Large intestine (tissue), 3 donors: ENCODE data around the gene FERMT3. TPM values are rescaled to one million over a fixed set of nuclear protein-coding genes. Genes with fewer than 3 reads are reported as not detected.
A peak's percentile ranks its signal among the peaks of the same experiment; 100 is the strongest.

ENCODE experiments used
- DNase-seq, 2 donors: peaks; one replicate each; pipeline versions ENCODE4 v3.0.0 to v3.0.0-alpha.2; 2013
- H3K27ac ChIP-seq: one replicate; pipeline ENCODE4 v1.5.1; 2013; ENCODE audit warnings: low read length
- H3K27me3 ChIP-seq: 2 replicates; pipeline ENCODE4 v1.6.1; 2013; ENCODE audit warnings: low read length; ENCODE audit not compliant: control insufficient read depth, insufficient read depth
- H3K36me3 ChIP-seq: 2 replicates; pipeline ENCODE4 v1.6.1; 2013; ENCODE audit warnings: low read length; ENCODE audit not compliant: control insufficient read depth, insufficient read depth
- H3K4me1 ChIP-seq: one replicate; pipeline ENCODE4 v1.6.1; 2013; ENCODE audit warnings: low read length; ENCODE audit not compliant: control insufficient read depth, insufficient read depth
- H3K4me3 ChIP-seq: one replicate; pipeline ENCODE4 v1.5.1; 2013; ENCODE audit warnings: low read length
- H3K9me3 ChIP-seq: one replicate; pipeline ENCODE4 v1.6.1; 2013; ENCODE audit warnings: mild to moderate bottlenecking, low read depth, low read length, moderate library complexity; ENCODE audit not compliant: control insufficient read depth
- whole genome bisulfite sequencing: methylation state at CpG from one replicate; pipeline ENCODE4 v1.1.5; 2013; ENCODE audit warnings: low lambda C conversion rate; ENCODE audit not compliant: insufficient coverage; 5-methylcytosine and 5-hydroxymethylcytosine counted together
- polyA plus RNA-seq: library from polyadenylated mRNA; unstranded; fragments of 120-200 nt; gene quantifications from one replicate; pipeline ENCODE4 v1.2.1, GENCODE V29; 2013

Gene FERMT3
- polyA plus RNA-seq, 1 donor = 28.5 TPM

GRCh38 chr11:64207256-64208085 is 950 bp downstream of the FERMT3 start:
- peaks cover 44% of the 10 kb centered on the region for H3K36me3 ChIP-seq
- peak; percentile 48 to 62 for DNase-seq
- H3K4me3 ChIP-seq = peak overlapping the region; percentile 43
- H3K27me3 ChIP-seq = no peaks in the 10 kb centered on the region
- H3K27ac ChIP-seq = peak overlapping the region; percentile 87
- H3K4me1 ChIP-seq = peaks cover 25% of the 10 kb centered on the region
- no peaks in the 10 kb centered on the region for H3K9me3 ChIP-seq
- WGBS = no CpG with 5 or more reads among the region's 30 CpGs

- DNase-seq = no peak
- Histone ChIP-seq H3K27ac (peak overlapping the region; percentile 15), H3K27me3 (no peaks in the 10 kb centered on the region), H3K9me3 (no peaks in the 10 kb centered on the region), H3K4me3 (no peak overlapping the region), H3K4me1 (peaks cover 25% of the 10 kb centered on the region), H3K36me3 (peaks cover 36% of the 10 kb centered on the region)
- WGBS = no CpG with 5 or more reads among the region's 23 CpGs
Measured at GRCh38 chr11:64208086-64208795, 1.7 kb downstream of the FERMT3 start.

GRCh38 chr11:64208796-64209562 is 2.5 kb downstream of the FERMT3 start:
- no peaks in the 10 kb centered on the region for H3K27me3 ChIP-seq
- DNase-seq = no peak
- H3K4me1 ChIP-seq = peaks cover 25% of the 10 kb centered on the region
- no CpG with 5 or more reads among the region's 18 CpGs for WGBS
- H3K27ac ChIP-seq = no peak overlapping the region
- H3K36me3 ChIP-seq = peaks cover 29% of the 10 kb centered on the region
- no peaks in the 10 kb centered on the region for H3K9me3 ChIP-seq
- no peak overlapping the region for H3K4me3 ChIP-seq

- Histone ChIP-seq H3K36me3 (peaks cover 25% of the 10 kb centered on the region), H3K4me3 (no peak overlapping the region), H3K4me1 (peaks cover 25% of the 10 kb centered on the region), H3K9me3 (no peaks in the 10 kb centered on the region), H3K27me3 (no peaks in the 10 kb centered on the region), H3K27ac (no peak overlapping the region)
- no peak for DNase-seq
- WGBS = no CpG with 5 or more reads among the region's 8 CpGs
Measured at GRCh38 chr11:64209563-64209843, 3.0 kb downstream of the FERMT3 start.

- H3K36me3 ChIP-seq = peaks cover 19% of the 10 kb centered on the region
- WGBS = 90% methylated on average over 2 of the region's 24 CpGs
Measured at GRCh38 chr11:64210301-64211020, 3.9 kb downstream of the FERMT3 start.

DNA sequence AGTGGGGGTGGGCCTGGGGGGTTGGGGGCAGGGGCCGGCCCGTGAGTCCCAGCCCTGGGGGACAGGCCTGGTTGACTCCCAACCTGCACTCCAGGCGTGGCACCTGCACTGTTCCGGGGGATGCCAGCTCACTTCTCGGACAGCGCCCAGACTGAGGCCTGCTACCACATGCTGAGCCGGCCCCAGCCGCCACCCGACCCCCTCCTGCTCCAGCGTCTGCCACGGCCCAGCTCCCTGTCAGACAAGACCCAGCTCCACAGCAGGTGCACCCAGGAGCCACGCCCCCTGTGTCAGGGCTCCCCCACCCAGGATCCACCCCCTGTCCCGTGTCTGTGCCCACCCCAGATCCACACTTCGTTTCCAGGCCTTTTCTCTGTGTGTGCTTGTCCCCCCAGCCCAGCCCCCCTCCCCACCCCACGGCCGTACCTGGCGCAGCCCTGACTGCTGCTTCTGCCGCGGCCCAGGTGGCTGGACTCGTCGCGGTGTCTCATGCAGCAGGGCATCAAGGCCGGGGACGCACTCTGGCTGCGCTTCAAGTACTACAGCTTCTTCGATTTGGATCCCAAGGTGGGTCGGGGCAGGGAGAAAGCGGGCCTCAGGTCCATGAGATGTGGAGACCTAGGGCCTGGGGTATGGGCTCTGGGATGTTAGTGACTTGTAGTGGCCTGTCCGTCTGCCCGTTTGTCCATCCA is 4.8 kb downstream of the FERMT3 start:
- Histone ChIP-seq H3K27me3 (no peaks in the 10 kb centered on the region), H3K4me1 (peaks cover 16% of the 10 kb centered on the region), H3K9me3 (no peaks in the 10 kb centered on the region), H3K36me3 (peaks cover 15% of the 10 kb centered on the region), H3K4me3 (no peak overlapping the region), H3K27ac (no peak overlapping the region)
- WGBS = no CpG with 5 or more reads among the region's 30 CpGs
- DNase-seq = no peak

More at GRCh38 chr11:64210301-64211020, 3.9 kb downstream of the FERMT3 start:
- Histone ChIP-seq H3K27me3 (no peaks in the 10 kb centered on the region), H3K9me3 (no peaks in the 10 kb centered on the region), H3K27ac (no peak overlapping the region), H3K4me1 (peaks cover 24% of the 10 kb centered on the region), H3K4me3 (no peak overlapping the region)
- no peak for DNase-seq

GRCh38 chr11:64216879-64217278 is 10.4 kb downstream of the FERMT3 start:
- peaks cover 20% of the 10 kb centered on the region for H3K36me3 ChIP-seq
- H3K4me3 ChIP-seq = no peak overlapping the region
- no peaks in the 10 kb centered on the region for H3K9me3 ChIP-seq
- WGBS = no CpG with 5 or more reads among the region's 6 CpGs
- no peak for DNase-seq
- no peaks in the 10 kb centered on the region for H3K4me1 ChIP-seq
- H3K27me3 ChIP-seq = no peaks in the 10 kb centered on the region
- H3K27ac ChIP-seq = no peak overlapping the region

- no CpG with 5 or more reads among the region's 11 CpGs for WGBS
- DNase-seq = peak in 1 of 2 donors; percentile 4
- Histone ChIP-seq H3K4me1 (no peaks in the 10 kb centered on the region), H3K9me3 (no peaks in the 10 kb centered on the region), H3K27me3 (no peaks in the 10 kb centered on the region), H3K4me3 (no peak overlapping the region), H3K36me3 (peaks cover 23% of the 10 kb centered on the region), H3K27ac (no peak overlapping the region)
Measured at GRCh38 chr11:64218628-64219353, 12.3 kb downstream of the FERMT3 start.

- Histone ChIP-seq H3K36me3 (peaks cover 27% of the 10 kb centered on the region), H3K9me3 (no peaks in the 10 kb centered on the region), H3K4me3 (no peak overlapping the region), H3K4me1 (no peaks in the 10 kb centered on the region), H3K27ac (no peak overlapping the region), H3K27me3 (no peaks in the 10 kb centered on the region)
- no peak for DNase-seq
- no CpG with 5 or more reads among the region's 7 CpGs for WGBS
Measured at GRCh38 chr11:64219354-64219684, 12.8 kb downstream of the FERMT3 start.
